Measurements from ENCODE around the gene WSB2. TPM values are rescaled to one million over a fixed set of nuclear protein-coding genes. Genes with fewer than 3 reads are reported as not detected.

Gene WSB2
- total and polyA plus RNA-seq, 10 of the 15 experiments (the other 5 are each of a cell fraction or from before 2014, with no cell fraction given) = 18.3 to 82.6 (median 43.7) TPM

- ChIA-PET SMC1A (ENCODE audit: uncharacterized antibody, unreplicated experiment) (interaction anchor here (0.6 to 1.9 kb wide), 9 partner anchors 9 to 323 kb away, joined by 3 to 9 read pairs (median 5); no protein-coding TSS in a partner anchor), CTCF (interaction anchor here (0.6 to 6.1 kb wide), 20 partner anchors 9 to 396 kb away, joined by 3 to 72 read pairs (median 4); partner anchors contain the start of gene RFC5)
- in situ Hi-C loops (cut with MboI) = loop anchor here (5.0 kb wide), 1 partner anchor 178 kb away; no protein-coding TSS in a partner anchor
Measured at GRCh38 chr12:118055144-118055557, 5.8 kb downstream of the WSB2 start.

More at GRCh38 chr12:118055144-118055557, 5.8 kb downstream of the WSB2 start:
- FAIRE-seq (peak; percentile 79), DNase-seq (ENCODE audit: low read depth, low spot score) (no peak), ATAC-seq (peak; percentile 93)
- ChIA-PET POLR2A (interaction anchor here (0.6 kb wide), 1 partner anchor 109 kb away, joined by 4 read pairs; no protein-coding TSS in a partner anchor), RAD21 (ENCODE audit: unreplicated experiment) (interaction anchor here (0.6 to 4.2 kb wide), 4 partner anchors 11 to 198 kb away, joined by 3 to 44 read pairs (median 5); no protein-coding TSS in a partner anchor)
- TF ChIP-seq ESRRA (IDR thresholded peaks at IDR 0.05; ENCODE audit: low read length) = no peak
- peak; percentile 90 for TF ChIP-seq ZBTB33 (IDR thresholded peaks at IDR 0.05)
- TF ChIP-seq CTCF (IDR thresholded peaks at IDR 0.05 in 2 of 3, conservative IDR thresholded peaks at IDR 0.05 in 1 of 3; ENCODE audit: control insufficient read depth in 2 of 3, extremely low read depth in 1 of 3, insufficient read depth in 1 of 3, low read depth in 3 of 3, low read length in 3 of 3) = peak; percentile 71 to 73 (median 71)
- TF ChIP-seq FOXM1 (IDR thresholded peaks at IDR 0.05; ENCODE audit: low read depth, low read length) = peak; percentile 43; the same call in 1 of the 2 replicates
- peak; percentile 7; the same call in 1 of the 2 replicates for TF ChIP-seq RUNX3 (IDR thresholded peaks at IDR 0.05; ENCODE audit: low read length)
- TF ChIP-seq YY1 (IDR thresholded peaks at IDR 0.05; ENCODE audit: low read depth, low read length) = peak; percentile 62
- 0 out of 2 replicates have a peak, but pooled peaks have one; percentile 23 for TF ChIP-seq CBX5 (IDR thresholded peaks at IDR 0.05; ENCODE audit: low read depth)
- no peak for TF ChIP-seq REST (IDR thresholded peaks at IDR 0.05; ENCODE audit: low read depth, low read length)
- peak; percentile 69 for TF ChIP-seq SMC3 (IDR thresholded peaks at IDR 0.05; ENCODE audit: borderline replicate concordance, low read length)
- no peak for TF ChIP-seq CREB1 (IDR thresholded peaks at IDR 0.05; ENCODE audit: low read depth)
- peak; percentile 69 for TF ChIP-seq RAD21 (IDR thresholded peaks at IDR 0.05; ENCODE audit: insufficient read depth, low read depth, low read length)
- TF ChIP-seq IRF4 (IDR thresholded peaks at IDR 0.05; ENCODE audit: low read depth, low read length) = 0 out of 2 replicates have a peak, but pooled peaks have one; percentile 24
- peaks cover 0 to 5% of the 10 kb centered on the region in 2 experiments; a peak in 2 of 4 replicates for H3K36me3 ChIP-seq (ENCODE audit: control insufficient read depth in 2 of 2, insufficient read depth in 2 of 2, low read length in 1 of 2)
- no TSS peak for BruUV-seq (replicated peaks)
- no peak overlapping the region for H3K4me2 ChIP-seq (ENCODE audit: control insufficient read depth, insufficient read depth)
- no peak overlapping the region for H2AFZ ChIP-seq (ENCODE audit: control insufficient read depth, low read depth, low read length)
- no peaks in the 10 kb centered on the region; the same call in 2 of the 3 replicates for H3K9me3 ChIP-seq (replicated peaks; ENCODE audit: control insufficient read depth, insufficient read depth, low read length)
- H3K79me2 ChIP-seq (ENCODE audit: control insufficient read depth, insufficient read depth, low read length) = peaks cover 14% of the 10 kb centered on the region
- H3K27ac ChIP-seq (ENCODE audit: control insufficient read depth, insufficient read depth) = no peak overlapping the region
- no peak overlapping the region for H3K4me3 ChIP-seq
- H3K27me3 ChIP-seq (replicated peaks in 1 of 2; ENCODE audit: control insufficient read depth in 2 of 2, insufficient read depth in 2 of 2, low read length in 1 of 2) = no peaks in the 10 kb centered on the region
- H4K20me1 ChIP-seq (ENCODE audit: control insufficient read depth, insufficient read depth) = no peaks in the 10 kb centered on the region
- 100% methylated on average over 2 of the region's 2 CpGs for WGBS (ENCODE audit: insufficient coverage, insufficient replicate concordance, low lambda C conversion rate, missing lambda C conversion rate)
- intact Hi-C loops (cut with micrococcal nuclease; ENCODE audit: unreplicated experiment) = loop anchor here (1.0 to 2.0 kb wide), 3 partner anchors 35 to 180 kb away; partner anchors contain the start of gene RFC5
- H3K4me1 ChIP-seq (ENCODE audit: control insufficient read depth, insufficient read depth, low read length) = no peaks in the 10 kb centered on the region
- H3K9ac ChIP-seq (ENCODE audit: control insufficient read depth, insufficient read depth, low read length) = no peak overlapping the region
